Suprapubic skin (tissue), 4 donors: ENCODE data around the gene KIRREL1. TPM values are rescaled to one million over a fixed set of nuclear protein-coding genes. Genes with fewer than 3 reads are reported as not detected.

Experiments
- DNase-seq, 2 donors: peaks; one replicate each; pipeline ENCODE4 v3.0.0-alpha.2; 2019; ENCODE audit warnings: low spot score in 2 of 2
- H3K27ac ChIP-seq: fragments of 200-600 bp; sonication (generic); one replicate; pipeline ENCODE4 v1.5.1; 2019
- H3K27me3 ChIP-seq: fragments of 200-600 bp; sonication (generic); one replicate; pipeline ENCODE4 v1.5.1; 2019
- H3K36me3 ChIP-seq: fragments of 200-600 bp; sonication (generic); one replicate; pipeline ENCODE4 v1.5.1; 2019
- H3K4me1 ChIP-seq: fragments of 200-600 bp; sonication (generic); one replicate; pipeline ENCODE4 v1.5.1; 2019
- H3K4me3 ChIP-seq: fragments of 200-600 bp; sonication (generic); one replicate; pipeline ENCODE4 v1.5.1; 2019; ENCODE audit warnings: mild to moderate bottlenecking
- H3K9me3 ChIP-seq: fragments of 200-600 bp; sonication (generic); one replicate; pipeline ENCODE4 v1.5.1; 2019
- CTCF ChIP-seq, 2 donors: fragments of 200-600 bp in 1 of 2; fragments of 450-650 bp in 1 of 2; sonication (generic) in 1 of 2; IDR thresholded peaks; one replicate each; pipeline ENCODE4 v1.5.1; 2016 to 2019; ENCODE audit warnings: antibody characterized with exemption in 2 of 2, mild to moderate bottlenecking in 1 of 2, moderate library complexity in 1 of 2
- EP300 ChIP-seq: sonication (generic); formaldehyde crosslinking; IDR thresholded peaks from one replicate; pipeline ENCODE4 v1.6.1; 2017; ENCODE audit warnings: antibody characterized with exemption
- POLR2A ChIP-seq, 2 donors: fragments of 450-650 bp; IDR thresholded peaks; one replicate each; pipeline ENCODE4 v1.6.1; 2017; ENCODE audit warnings: antibody characterized with exemption in 2 of 2, mild to moderate bottlenecking in 2 of 2, moderate library complexity in 2 of 2
- POLR2AphosphoS5 ChIP-seq, 3 donors: sonication (generic); formaldehyde crosslinking; IDR thresholded peaks; one replicate each; pipeline ENCODE4 v1.6.1; 2017; ENCODE audit warnings: antibody characterized with exemption in 3 of 3
- WGBS: methylation state at CpG from one replicate; pipeline ENCODE4 v1.1.5; 2018; 5-methylcytosine and 5-hydroxymethylcytosine counted together
- total RNA-seq, 4 donors: library from RNA; depleted of rRNA; stranded (reverse); fragments of >200 nt; gene quantifications; one replicate each; pipeline ENCODE4 v1.1.0, GENCODE V29; 2016

KIRREL1 gene
- total RNA-seq, 4 donors from 2014 or later = 12.5 to 18.9 (median 15.5) TPM

- H3K27me3 ChIP-seq = no peaks in the 10 kb centered on the region
- H3K36me3 ChIP-seq = no peaks in the 10 kb centered on the region
- peaks cover 20% of the 10 kb centered on the region for H3K4me1 ChIP-seq
- DNase-seq = no peak
- WGBS = 46% methylated on average over 2 of the region's 2 CpGs
- no peaks in the 10 kb centered on the region for H3K9me3 ChIP-seq
- no peak overlapping the region for H3K27ac ChIP-seq
- TF ChIP-seq CTCF (IDR thresholded peaks at IDR 0.05) (no peak), POLR2A (IDR thresholded peaks at IDR 0.05) (no peak)
- H3K4me3 ChIP-seq = no peak overlapping the region
These were observed 154.0 kb downstream of the KIRREL1 start for GRCh38 chr1:158147401-158147800.

GRCh38 chr1:158147869-158148268 lies 154.4 kb downstream of the KIRREL1 start:
- Histone ChIP-seq H3K9me3 (no peaks in the 10 kb centered on the region), H3K27me3 (no peaks in the 10 kb centered on the region), H3K36me3 (no peaks in the 10 kb centered on the region), H3K4me3 (no peak overlapping the region), H3K27ac (no peak overlapping the region), H3K4me1 (peaks cover 20% of the 10 kb centered on the region)
- 81% methylated on average over 3 of the region's 3 CpGs for WGBS
- DNase-seq = no peak
- TF ChIP-seq POLR2AphosphoS5 (IDR thresholded peaks at IDR 0.05) = no peak
- no peak for TF ChIP-seq EP300
- no peak for TF ChIP-seq POLR2A (IDR thresholded peaks at IDR 0.05)
- TF ChIP-seq CTCF (IDR thresholded peaks at IDR 0.05) = no peak

- H3K9me3 ChIP-seq = no peaks in the 10 kb centered on the region
- H3K4me3 ChIP-seq = no peak overlapping the region
- no peaks in the 10 kb centered on the region for H3K27me3 ChIP-seq
- no peaks in the 10 kb centered on the region for H3K36me3 ChIP-seq
- H3K4me1 ChIP-seq = peaks cover 20% of the 10 kb centered on the region
- DNase-seq = no peak
- 66% methylated on average over 1 of the region's 1 CpG for WGBS
- no peak overlapping the region for H3K27ac ChIP-seq
- TF ChIP-seq EP300 = no peak
- no peak for TF ChIP-seq POLR2AphosphoS5 (IDR thresholded peaks at IDR 0.05)
- no peak for TF ChIP-seq POLR2A (IDR thresholded peaks at IDR 0.05)
- TF ChIP-seq CTCF (IDR thresholded peaks at IDR 0.05) = no peak
These were observed 155.0 kb downstream of the KIRREL1 start for GRCh38 chr1:158148468-158148867.

GRCh38 chr1:158149175-158149574 lies 155.7 kb downstream of the KIRREL1 start:
- H3K27ac ChIP-seq = peak overlapping the region; percentile 16

More at GRCh38 chr1:158149175-158149574, 155.7 kb downstream of the KIRREL1 start:
- H3K4me3 ChIP-seq = peak overlapping the region; percentile 38
- H3K36me3 ChIP-seq = no peaks in the 10 kb centered on the region
- no peaks in the 10 kb centered on the region for H3K9me3 ChIP-seq
- H3K27me3 ChIP-seq = no peaks in the 10 kb centered on the region
- no peak for DNase-seq
- WGBS = 43% methylated on average over 8 of the region's 8 CpGs
- TF ChIP-seq POLR2A (IDR thresholded peaks at IDR 0.05) = no peak
- TF ChIP-seq CTCF (IDR thresholded peaks at IDR 0.05) = no peak
- no peak for TF ChIP-seq EP300
- TF ChIP-seq POLR2AphosphoS5 (IDR thresholded peaks at IDR 0.05) = no peak
- H3K4me1 ChIP-seq = peaks cover 20% of the 10 kb centered on the region

Other genes starting within 250 kb of the KIRREL1 start
- not detected for gene FCRL2, start 216.5 kb upstream of the KIRREL1 start, total RNA-seq
- not detected for gene FCRL1, start 173.5 kb upstream of the KIRREL1 start, total RNA-seq
- gene CD5L, start 151.8 kb upstream of the KIRREL1 start, total RNA-seq = not detected
- under 1 TPM in 2 of 4 donors, not detected in 2; 0.38 to 0.97 TPM for gene CD1D, start 187.2 kb downstream of the KIRREL1 start, total RNA-seq